HL-60 (cell line): ENCODE data around the gene PCID2.

ENCODE experiments used
- DNase-seq, 2 experiments: peaks; one replicate each; pipeline ENCODE4 v3.0.0-alpha.2; 2010 to 2020; ENCODE audit warnings: low read depth in 1 of 2, low spot score in 1 of 2
- H3K27ac ChIP-seq: fragments of 250-450 bp; sonication (Bioruptor Pico); replicated peaks from 2 replicates; pipeline ENCODE4 v1.5.1; 2020; ENCODE audit warnings: mild to moderate bottlenecking, moderate library complexity
- H3K27me3 ChIP-seq: fragments of 250-450 bp; sonication (Bioruptor Pico); 2 replicates; pipeline ENCODE4 v1.5.1; 2021; ENCODE audit warnings: mild to moderate bottlenecking, moderate library complexity; ENCODE audit not compliant: insufficient read depth, poor library complexity, severe bottlenecking
- H3K4me3 ChIP-seq: replicated peaks from 2 replicates; pipeline ENCODE4 v1.5.1; 2011; ENCODE audit warnings: mild to moderate bottlenecking, control low read depth, low read length; ENCODE audit not compliant: insufficient read depth
- CTCF ChIP-seq: IDR thresholded peaks from one replicate; pipeline ENCODE4 v1.5.1; 2011; ENCODE audit warnings: low read length, control low read depth, inconsistent platforms; ENCODE audit not compliant: insufficient read depth
- GABPA ChIP-seq: IDR thresholded peaks from 2 replicates; pipeline ENCODE4 v1.6.1; 2012; ENCODE audit warnings: low read depth
- POLR2AphosphoS5 ChIP-seq: IDR thresholded peaks from 2 replicates; pipeline ENCODE4 v1.6.1; 2012; ENCODE audit warnings: low read depth
- REST ChIP-seq: IDR thresholded peaks from 2 replicates; pipeline ENCODE4 v1.6.1; 2012; ENCODE audit warnings: low read depth; ENCODE audit not compliant: insufficient replicate concordance
- SPI1 ChIP-seq: IDR thresholded peaks from 2 replicates; pipeline ENCODE4 v1.6.1; 2012; ENCODE audit warnings: low read depth, mild to moderate bottlenecking, borderline replicate concordance

PCID2 gene

GRCh38 chr13:113190181-113190580 is 18.3 kb downstream of the PCID2 start:
- Histone ChIP-seq H3K4me3 (no peak overlapping the region), H3K27ac (no peak overlapping the region), H3K27me3 (no peaks in the 10 kb centered on the region)
- DNase-seq, result no peak
- TF ChIP-seq GABPA (no peak), SPI1 (no peak), REST (no peak), CTCF (no peak)

GRCh38 chr13:113187883-113188665 is 20.4 kb downstream of the PCID2 start:
- DNase-seq, result no peak
- no peak for TF ChIP-seq SPI1
- TF ChIP-seq CTCF, result no peak
- TF ChIP-seq REST, result no peak
- TF ChIP-seq GABPA, result no peak
- TF ChIP-seq POLR2AphosphoS5, result no peak
- no peak overlapping the region for H3K27ac ChIP-seq
- no peak overlapping the region for H3K4me3 ChIP-seq
- no peaks in the 10 kb centered on the region for H3K27me3 ChIP-seq

- DNase-seq, result peak in 1 of 2 experiments; percentile 30
- TF ChIP-seq GABPA (no peak), CTCF (no peak), SPI1 (no peak), REST (no peak), POLR2AphosphoS5 (no peak)
- Histone ChIP-seq H3K4me3 (no peak overlapping the region), H3K27me3 (no peaks in the 10 kb centered on the region), H3K27ac (no peak overlapping the region)
These were observed 21.2 kb downstream of the PCID2 start for GRCh38 chr13:113187263-113187669.
